Measurements from ENCODE around the gene PTPRG. TPM values are rescaled to one million over a fixed set of nuclear protein-coding genes. Genes with fewer than 3 reads are reported as not detected.

The PTPRG gene
- total RNA-seq, 1 experiment from 2014 or later: 32.1 TPM

DNA sequence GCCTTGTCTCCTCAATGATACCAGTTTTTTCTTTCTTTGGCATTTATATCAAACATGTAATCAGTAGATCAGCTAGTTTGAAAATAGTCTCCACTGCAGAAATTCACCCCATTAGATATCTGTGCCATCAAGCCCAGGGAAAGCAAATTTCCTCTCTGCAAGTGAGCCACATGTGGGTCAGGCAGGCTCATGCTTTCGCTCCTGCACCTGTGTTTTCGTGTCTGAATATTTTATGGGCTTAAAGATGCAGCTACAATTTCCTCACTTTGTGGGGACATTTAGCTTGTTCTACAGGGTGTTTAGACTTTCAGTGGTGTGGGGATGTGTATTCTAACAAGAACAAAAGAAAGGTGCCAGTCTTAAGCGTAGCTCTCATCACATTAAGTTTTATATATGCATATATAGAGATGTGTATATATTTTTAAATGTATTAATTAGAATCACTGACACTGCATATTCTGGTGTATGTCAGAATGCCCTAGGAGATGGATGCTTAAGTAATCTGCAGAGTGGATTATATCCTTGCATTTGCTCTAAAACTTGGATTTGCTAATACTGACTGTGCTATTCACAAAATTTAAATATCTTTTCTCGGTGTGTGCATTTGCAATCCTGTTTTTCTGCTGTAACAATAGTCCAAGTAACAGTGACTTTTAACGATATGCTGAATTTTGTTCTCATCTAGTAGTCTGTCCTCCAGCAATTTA is 372.6 kb downstream of the PTPRG start:
- no peak for TF ChIP-seq EGR1 (IDR thresholded peaks at IDR 0.05; ENCODE audit: low read depth)
- no peak for TF ChIP-seq EZH2phosphoT487 (IDR thresholded peaks at IDR 0.05; ENCODE audit: borderline replicate concordance)
- TF ChIP-seq, protein P1, sequence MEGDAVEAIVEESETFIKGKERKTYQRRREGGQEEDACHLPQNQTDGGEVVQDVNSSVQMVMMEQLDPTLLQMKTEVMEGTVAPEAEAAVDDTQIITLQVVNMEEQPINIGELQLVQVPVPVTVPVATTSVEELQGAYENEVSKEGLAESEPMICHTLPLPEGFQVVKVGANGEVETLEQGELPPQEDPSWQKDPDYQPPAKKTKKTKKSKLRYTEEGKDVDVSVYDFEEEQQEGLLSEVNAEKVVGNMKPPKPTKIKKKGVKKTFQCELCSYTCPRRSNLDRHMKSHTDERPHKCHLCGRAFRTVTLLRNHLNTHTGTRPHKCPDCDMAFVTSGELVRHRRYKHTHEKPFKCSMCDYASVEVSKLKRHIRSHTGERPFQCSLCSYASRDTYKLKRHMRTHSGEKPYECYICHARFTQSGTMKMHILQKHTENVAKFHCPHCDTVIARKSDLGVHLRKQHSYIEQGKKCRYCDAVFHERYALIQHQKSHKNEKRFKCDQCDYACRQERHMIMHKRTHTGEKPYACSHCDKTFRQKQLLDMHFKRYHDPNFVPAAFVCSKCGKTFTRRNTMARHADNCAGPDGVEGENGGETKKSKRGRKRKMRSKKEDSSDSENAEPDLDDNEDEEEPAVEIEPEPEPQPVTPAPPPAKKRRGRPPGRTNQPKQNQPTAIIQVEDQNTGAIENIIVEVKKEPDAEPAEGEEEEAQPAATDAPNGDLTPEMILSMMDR (IDR thresholded peaks at IDR 0.05 in 2 of 3, conservative IDR thresholded peaks at IDR 0.05 in 1 of 3; ENCODE audit: borderline replicate concordance in 1 of 3, insufficient read depth in 1 of 3, low read depth in 2 of 3, low read length in 2 of 3): no peak
- no peak for TF ChIP-seq POLR2AphosphoS5 (IDR thresholded peaks at IDR 0.05; ENCODE audit: low read depth, low read length)
- TF ChIP-seq, protein P2, sequence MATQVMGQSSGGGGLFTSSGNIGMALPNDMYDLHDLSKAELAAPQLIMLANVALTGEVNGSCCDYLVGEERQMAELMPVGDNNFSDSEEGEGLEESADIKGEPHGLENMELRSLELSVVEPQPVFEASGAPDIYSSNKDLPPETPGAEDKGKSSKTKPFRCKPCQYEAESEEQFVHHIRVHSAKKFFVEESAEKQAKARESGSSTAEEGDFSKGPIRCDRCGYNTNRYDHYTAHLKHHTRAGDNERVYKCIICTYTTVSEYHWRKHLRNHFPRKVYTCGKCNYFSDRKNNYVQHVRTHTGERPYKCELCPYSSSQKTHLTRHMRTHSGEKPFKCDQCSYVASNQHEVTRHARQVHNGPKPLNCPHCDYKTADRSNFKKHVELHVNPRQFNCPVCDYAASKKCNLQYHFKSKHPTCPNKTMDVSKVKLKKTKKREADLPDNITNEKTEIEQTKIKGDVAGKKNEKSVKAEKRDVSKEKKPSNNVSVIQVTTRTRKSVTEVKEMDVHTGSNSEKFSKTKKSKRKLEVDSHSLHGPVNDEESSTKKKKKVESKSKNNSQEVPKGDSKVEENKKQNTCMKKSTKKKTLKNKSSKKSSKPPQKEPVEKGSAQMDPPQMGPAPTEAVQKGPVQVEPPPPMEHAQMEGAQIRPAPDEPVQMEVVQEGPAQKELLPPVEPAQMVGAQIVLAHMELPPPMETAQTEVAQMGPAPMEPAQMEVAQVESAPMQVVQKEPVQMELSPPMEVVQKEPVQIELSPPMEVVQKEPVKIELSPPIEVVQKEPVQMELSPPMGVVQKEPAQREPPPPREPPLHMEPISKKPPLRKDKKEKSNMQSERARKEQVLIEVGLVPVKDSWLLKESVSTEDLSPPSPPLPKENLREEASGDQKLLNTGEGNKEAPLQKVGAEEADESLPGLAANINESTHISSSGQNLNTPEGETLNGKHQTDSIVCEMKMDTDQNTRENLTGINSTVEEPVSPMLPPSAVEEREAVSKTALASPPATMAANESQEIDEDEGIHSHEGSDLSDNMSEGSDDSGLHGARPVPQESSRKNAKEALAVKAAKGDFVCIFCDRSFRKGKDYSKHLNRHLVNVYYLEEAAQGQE (IDR thresholded peaks at IDR 0.05; ENCODE audit: low read depth): no peak
- no peak for TF ChIP-seq POLR2A (IDR thresholded peaks at IDR 0.05; ENCODE audit: borderline replicate concordance, extremely low read depth, insufficient read depth, insufficient read length)
- no peak for TF ChIP-seq CBX3 (IDR thresholded peaks at IDR 0.05; ENCODE audit: low read depth)
- no peak for TF ChIP-seq SRF (IDR thresholded peaks at IDR 0.05; ENCODE audit: low read depth)
- TF ChIP-seq JUND (IDR thresholded peaks at IDR 0.05): no peak
- TF ChIP-seq FOSL1 (IDR thresholded peaks at IDR 0.05; ENCODE audit: low read depth): no peak
- no peak for TF ChIP-seq ZFX (IDR thresholded peaks at IDR 0.05)
- no peak for TF ChIP-seq SP1 (IDR thresholded peaks at IDR 0.05; ENCODE audit: low read depth)
- no peak for TF ChIP-seq TCF7L2 (IDR thresholded peaks at IDR 0.05; ENCODE audit: borderline replicate concordance, extremely low read depth, insufficient read depth, insufficient read length)
- no peak for TF ChIP-seq YY1 (IDR thresholded peaks at IDR 0.05; ENCODE audit: extremely low read depth, insufficient replicate concordance, low read depth, low read length)
- TF ChIP-seq, protein P3, sequence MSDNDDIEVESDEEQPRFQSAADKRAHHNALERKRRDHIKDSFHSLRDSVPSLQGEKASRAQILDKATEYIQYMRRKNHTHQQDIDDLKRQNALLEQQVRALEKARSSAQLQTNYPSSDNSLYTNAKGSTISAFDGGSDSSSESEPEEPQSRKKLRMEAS (IDR thresholded peaks at IDR 0.05): no peak
- TF ChIP-seq ZNF274 (IDR thresholded peaks at IDR 0.05; ENCODE audit: low read depth, low read length): no peak
- TF ChIP-seq, protein P4, sequence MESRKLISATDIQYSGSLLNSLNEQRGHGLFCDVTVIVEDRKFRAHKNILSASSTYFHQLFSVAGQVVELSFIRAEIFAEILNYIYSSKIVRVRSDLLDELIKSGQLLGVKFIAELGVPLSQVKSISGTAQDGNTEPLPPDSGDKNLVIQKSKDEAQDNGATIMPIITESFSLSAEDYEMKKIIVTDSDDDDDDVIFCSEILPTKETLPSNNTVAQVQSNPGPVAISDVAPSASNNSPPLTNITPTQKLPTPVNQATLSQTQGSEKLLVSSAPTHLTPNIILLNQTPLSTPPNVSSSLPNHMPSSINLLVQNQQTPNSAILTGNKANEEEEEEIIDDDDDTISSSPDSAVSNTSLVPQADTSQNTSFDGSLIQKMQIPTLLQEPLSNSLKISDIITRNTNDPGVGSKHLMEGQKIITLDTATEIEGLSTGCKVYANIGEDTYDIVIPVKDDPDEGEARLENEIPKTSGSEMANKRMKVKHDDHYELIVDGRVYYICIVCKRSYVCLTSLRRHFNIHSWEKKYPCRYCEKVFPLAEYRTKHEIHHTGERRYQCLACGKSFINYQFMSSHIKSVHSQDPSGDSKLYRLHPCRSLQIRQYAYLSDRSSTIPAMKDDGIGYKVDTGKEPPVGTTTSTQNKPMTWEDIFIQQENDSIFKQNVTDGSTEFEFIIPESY (IDR thresholded peaks at IDR 0.05; ENCODE audit: extremely low read depth, insufficient replicate concordance, low read length): no peak
- Histone ChIP-seq H3K9me3 (ENCODE audit: control insufficient read depth in 1 of 2, insufficient read depth in 1 of 2, low read depth in 1 of 2, low read length in 2 of 2) (no peaks in the 10 kb centered on the region), H3K79me2 (ENCODE audit: insufficient read depth, low read length) (peaks cover 4% of the 10 kb centered on the region; the same call in 1 of the 2 replicates), H2AFZ (ENCODE audit: low read depth, low read length, poor library complexity, severe bottlenecking) (no peak overlapping the region), H3K9me2 (ENCODE audit: insufficient read depth) (no peaks in the 10 kb centered on the region), H3K4me3 (replicated peaks in 1 of 2; ENCODE audit: low read depth in 1 of 2, low read length in 2 of 2) (no peak overlapping the region), H3K4me2 (ENCODE audit: low read length) (no peak overlapping the region), H3K27me3 (ENCODE audit: insufficient read depth, low read length) (no peaks in the 10 kb centered on the region), H3K9ac (ENCODE audit: low read length) (no peak overlapping the region), H3K4me1 (ENCODE audit: control insufficient read depth in 1 of 2, insufficient read depth in 2 of 2, low read length in 2 of 2) (peaks cover 3 to 4% of the 10 kb centered on the region in 2 experiments; a peak in 1 of 4 replicates), H3K27ac (ENCODE audit: low read depth, low read length) (no peak overlapping the region), H3K36me3 (ENCODE audit: control insufficient read depth in 1 of 2, insufficient read depth in 2 of 2, low read length in 2 of 2) (no peaks in the 10 kb centered on the region), H4K20me1 (ENCODE audit: insufficient read depth) (no peaks in the 10 kb centered on the region)
- ChIA-PET POLR2A (no interaction called here), CTCF (interaction anchor here (1.0 kb wide), 1 partner anchor 9 kb away, joined by 3 read pairs; no protein-coding TSS in a partner anchor), RAD21 (ENCODE audit: low non-redundant PET in 1 of 2, low total read pairs in 2 of 2, uncharacterized antibody in 2 of 2, unreplicated experiment in 2 of 2) (interaction anchor here in 1 of 2 experiments (0.6 kb wide), 1 partner anchor 15 kb away, joined by 5 read pairs; no protein-coding TSS in a partner anchor)
- intact Hi-C loops (cut with micrococcal nuclease): no loop called here
- no TSS peak for BruUV-seq (replicated peaks)
- no peak for ATAC-seq
- DNase-seq (ENCODE audit: low read depth, low spot score): no peak
